ENCODE data around the gene RAD51B.
A peak's percentile ranks its signal among the peaks of the same experiment; 100 is the strongest.

Gene RAD51B

DNA sequence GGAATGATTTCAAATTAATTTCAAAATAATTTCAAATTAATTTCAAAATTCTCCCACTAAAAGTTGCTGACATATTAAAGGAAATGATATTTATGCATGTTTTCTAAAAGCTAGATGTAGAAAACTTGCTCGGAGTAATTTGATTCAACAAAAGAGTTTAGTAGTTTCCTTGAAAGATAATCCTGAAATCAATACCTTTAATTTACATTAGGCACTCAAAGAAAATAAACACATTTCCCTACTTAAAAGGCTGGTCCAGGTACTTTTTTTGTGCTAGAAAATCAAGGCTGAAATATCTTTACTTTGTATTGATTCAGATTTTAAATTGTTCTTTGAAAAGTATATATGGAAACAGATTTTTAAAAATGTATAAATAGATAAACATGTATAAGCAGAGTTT lies 370.5 kb downstream of the RAD51B start:
- no peak overlapping the region for H3K4me3 ChIP-seq (replicated peaks; ENCODE audit: low read depth, low read length)
- TF ChIP-seq CTCF (IDR thresholded peaks at IDR 0.05; ENCODE audit: low read length, missing control alignments), result no peak
- DNase-seq (ENCODE audit: low read depth), result no peak

GRCh38 chr14:68191567-68192321 lies 372.2 kb downstream of the RAD51B start:
- H3K4me3 ChIP-seq (replicated peaks; ENCODE audit: low read depth, low read length), result no peak overlapping the region
- DNase-seq (ENCODE audit: low read depth), result peak; percentile 71
- TF ChIP-seq CTCF (IDR thresholded peaks at IDR 0.05; ENCODE audit: low read length, missing control alignments), result no peak

GRCh38 chr14:68192935-68193334 lies 373.4 kb downstream of the RAD51B start:
- H3K4me3 ChIP-seq (replicated peaks; ENCODE audit: low read depth, low read length), result no peak overlapping the region
- DNase-seq (ENCODE audit: low read depth), result no peak
- no peak for TF ChIP-seq CTCF (IDR thresholded peaks at IDR 0.05; ENCODE audit: low read length, missing control alignments)

- DNase-seq (ENCODE audit: low read depth), result peak; percentile 72
These were observed 374.5 kb downstream of the RAD51B start for GRCh38 chr14:68193970-68194681.

DNA sequence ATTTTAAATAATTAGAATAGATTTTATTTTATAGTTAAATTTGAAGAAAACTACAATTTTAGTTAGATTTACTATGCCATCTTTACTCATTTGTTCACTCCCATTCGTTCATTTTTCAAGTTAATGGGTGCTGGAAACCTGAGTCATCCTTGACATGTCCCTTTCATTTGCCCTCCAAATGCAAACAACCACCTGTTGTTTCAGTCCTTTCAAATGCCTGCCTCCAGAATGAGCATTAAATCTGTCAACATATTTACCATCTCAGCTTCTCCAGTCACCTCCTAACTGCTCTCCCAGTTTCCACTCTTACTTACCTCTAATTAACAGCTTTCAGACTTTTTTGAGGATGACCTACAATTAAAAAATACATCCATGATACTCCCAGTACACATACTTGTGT lies 375.5 kb downstream of the RAD51B start:
- no peak for TF ChIP-seq CTCF (IDR thresholded peaks at IDR 0.05; ENCODE audit: low read length, missing control alignments)
- no peak for DNase-seq (ENCODE audit: low read depth)
- H3K4me3 ChIP-seq (replicated peaks; ENCODE audit: low read depth, low read length), result no peak overlapping the region

More at GRCh38 chr14:68193970-68194681, 374.5 kb downstream of the RAD51B start:
- no peak for TF ChIP-seq CTCF (IDR thresholded peaks at IDR 0.05; ENCODE audit: low read length, missing control alignments)
- no peak overlapping the region for H3K4me3 ChIP-seq (replicated peaks; ENCODE audit: low read depth, low read length)

DNA sequence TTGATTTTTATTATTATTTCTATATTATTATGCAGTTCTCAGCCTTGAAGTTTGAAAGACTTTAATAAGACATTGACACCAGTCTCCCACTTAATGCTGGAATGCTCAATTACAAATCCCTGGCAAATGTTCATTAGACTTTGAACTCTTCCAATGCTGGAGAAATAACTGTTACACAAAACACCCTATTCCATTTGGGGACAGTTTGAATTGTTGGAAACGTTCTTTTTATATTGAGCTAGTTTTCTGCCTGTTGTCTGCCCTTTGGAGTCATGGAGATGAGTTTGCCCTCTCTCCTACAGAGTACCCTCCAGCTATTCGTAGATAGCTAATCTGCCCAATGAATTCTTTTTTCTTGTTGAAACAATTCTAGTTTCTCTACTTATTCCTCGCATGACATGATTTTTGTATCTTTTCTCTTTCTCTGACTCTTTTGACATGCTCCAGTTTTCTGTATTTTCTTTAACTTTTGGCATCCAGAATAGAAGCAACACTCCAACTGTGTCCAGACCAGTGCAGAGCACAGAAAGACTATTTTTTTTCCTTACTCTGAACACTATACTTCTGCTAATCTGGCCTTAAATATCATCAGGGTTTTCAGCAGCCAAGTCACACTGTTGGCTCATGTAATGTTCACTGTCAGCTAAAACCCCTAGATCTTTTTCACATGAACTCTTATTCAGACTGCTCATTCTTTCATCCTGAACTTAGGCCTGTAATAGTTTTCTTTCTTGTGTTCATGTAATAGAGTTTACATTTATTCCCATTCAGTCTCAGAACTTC lies 379.3 kb downstream of the RAD51B start:
- no peak overlapping the region for H3K4me3 ChIP-seq (replicated peaks; ENCODE audit: low read depth, low read length)
- DNase-seq (ENCODE audit: low read depth), result peak; percentile 55
- TF ChIP-seq CTCF (IDR thresholded peaks at IDR 0.05; ENCODE audit: low read length, missing control alignments), result no peak
